Vagina (tissue), 2 donors: ENCODE results near the gene PTPRN2. TPM values are rescaled to one million over a fixed set of nuclear protein-coding genes. Genes with fewer than 3 reads are reported as not detected.

Source experiments
- DNase-seq, 2 donors: peaks; one replicate each; pipeline ENCODE4 v3.0.0-alpha.2; 2017; ENCODE audit errors: extremely low spot score in 2 of 2
- H3K27ac ChIP-seq: fragments of 200-600 bp; sonication (generic); one replicate; pipeline ENCODE4 v1.5.1; 2019
- H3K27me3 ChIP-seq: fragments of 200-600 bp; sonication (generic); one replicate; pipeline ENCODE4 v1.5.1; 2019
- H3K36me3 ChIP-seq, 2 donors: fragments of 200-600 bp; sonication (generic); one replicate each; pipeline ENCODE4 v1.5.1; 2017 to 2019
- H3K4me1 ChIP-seq: fragments of 200-600 bp; sonication (generic); one replicate; pipeline ENCODE4 v1.5.1; 2019
- H3K4me3 ChIP-seq, 2 donors: fragments of 200-600 bp; sonication (generic); 1 replicate in 1 of 2; 2 replicates in 1 of 2; pipeline ENCODE4 v1.5.1; 2016 to 2019
- H3K9me3 ChIP-seq: fragments of 200-600 bp; sonication (generic); one replicate; pipeline ENCODE4 v1.5.1; 2019
- CTCF ChIP-seq, 3 experiments: fragments of 450-650 bp in 2 of 3; fragments of 200-600 bp in 1 of 3; sonication (generic) in 1 of 3; IDR thresholded peaks; one replicate each; pipeline ENCODE4 v1.5.1; 2017 to 2019; ENCODE audit warnings: antibody characterized with exemption in 3 of 3, mild to moderate bottlenecking in 2 of 3, moderate library complexity in 2 of 3
- POLR2A ChIP-seq, 2 donors: fragments of 450-650 bp; IDR thresholded peaks; one replicate each; pipeline ENCODE4 v1.6.1; 2017; ENCODE audit warnings: antibody characterized with exemption in 2 of 2, mild to moderate bottlenecking in 2 of 2, moderate library complexity in 2 of 2
- POLR2AphosphoS5 ChIP-seq, 2 donors: sonication (generic); formaldehyde crosslinking; IDR thresholded peaks; one replicate each; pipeline ENCODE4 v1.9.0; 2017; ENCODE audit warnings: antibody characterized with exemption in 2 of 2, mild to moderate bottlenecking in 2 of 2, low read depth in 1 of 2; ENCODE audit not compliant: insufficient read depth in 1 of 2
- intact Hi-C: fragments of 100-400 bp; cut with DNase I; formaldehyde crosslinking; loops from one replicate; pipeline ENCODE4 v1.15.1; 2023
- total RNA-seq: library from RNA; depleted of rRNA; stranded (reverse); fragments of >200 nt; gene quantifications from one replicate; pipeline ENCODE4 v1.2.3, GENCODE V29; 2016

PTPRN2 gene
- total RNA-seq, 1 donor from 2014 or later, result 7.4 TPM

- intact Hi-C loops, result no loop called here
- H3K36me3 ChIP-seq, result no peaks in the 10 kb centered on the region
- DNase-seq, result no peak
- no peak overlapping the region for H3K27ac ChIP-seq
- no peaks in the 10 kb centered on the region for H3K9me3 ChIP-seq
- TF ChIP-seq POLR2AphosphoS5 (IDR thresholded peaks at IDR 0.05; ENCODE audit: insufficient read depth in 1 of 2, low read depth in 1 of 2) (no peak), CTCF (IDR thresholded peaks at IDR 0.05) (no peak), POLR2A (IDR thresholded peaks at IDR 0.05) (no peak)
- no peak overlapping the region for H3K4me3 ChIP-seq
- no peaks in the 10 kb centered on the region for H3K27me3 ChIP-seq
- H3K4me1 ChIP-seq, result no peaks in the 10 kb centered on the region
Observed at GRCh38 chr7:157622000-157622399, 965.6 kb downstream of the PTPRN2 start.

- Histone ChIP-seq H3K27me3 (no peaks in the 10 kb centered on the region), H3K9me3 (no peaks in the 10 kb centered on the region), H3K27ac (no peak overlapping the region), H3K4me1 (no peaks in the 10 kb centered on the region), H3K4me3 (no peak overlapping the region), H3K36me3 (no peaks in the 10 kb centered on the region)
- intact Hi-C loops, result no loop called here
- no peak for DNase-seq
- TF ChIP-seq CTCF (IDR thresholded peaks at IDR 0.05), result no peak
Observed at GRCh38 chr7:157621131-157621681, 966.4 kb downstream of the PTPRN2 start.

GRCh38 chr7:157620616-157621015 lies 967.0 kb downstream of the PTPRN2 start:
- Histone ChIP-seq H3K27ac (no peak overlapping the region), H3K9me3 (no peaks in the 10 kb centered on the region), H3K27me3 (no peaks in the 10 kb centered on the region), H3K4me1 (no peaks in the 10 kb centered on the region), H3K36me3 (no peaks in the 10 kb centered on the region), H3K4me3 (no peak overlapping the region)
- intact Hi-C loops, result no loop called here
- TF ChIP-seq CTCF (IDR thresholded peaks at IDR 0.05) (no peak), POLR2AphosphoS5 (IDR thresholded peaks at IDR 0.05; ENCODE audit: insufficient read depth in 1 of 2, low read depth in 1 of 2) (no peak), POLR2A (IDR thresholded peaks at IDR 0.05) (no peak)
- no peak for DNase-seq

- DNase-seq, result no peak
- Histone ChIP-seq H3K4me1 (no peaks in the 10 kb centered on the region), H3K27me3 (no peaks in the 10 kb centered on the region), H3K36me3 (no peaks in the 10 kb centered on the region), H3K27ac (no peak overlapping the region), H3K4me3 (no peak overlapping the region), H3K9me3 (no peaks in the 10 kb centered on the region)
- TF ChIP-seq POLR2AphosphoS5 (IDR thresholded peaks at IDR 0.05; ENCODE audit: insufficient read depth in 1 of 2, low read depth in 1 of 2) (no peak), CTCF (IDR thresholded peaks at IDR 0.05) (no peak), POLR2A (IDR thresholded peaks at IDR 0.05) (no peak)
- intact Hi-C loops, result no loop called here
Observed at GRCh38 chr7:157619753-157620525, 967.7 kb downstream of the PTPRN2 start.
